GM18951 (cell line): ENCODE measurements around the gene RYR1.

Source experiments
- POLR2A ChIP-seq: IDR thresholded peaks from 4 replicates; pipeline ENCODE4 v1.6.1; 2011; ENCODE audit warnings: mild to moderate bottlenecking; ENCODE audit not compliant: insufficient read length, insufficient read depth; ENCODE audit errors: extremely low read depth
- in situ Hi-C: fragments of 300-500 bp; cut with MboI; formaldehyde crosslinking; loops from one replicate; pipeline ENCODE4 v1.12.0; 2022; ENCODE audit warnings: low sequenced_read_pairs, mixed read lengths, inconsistent platforms; ENCODE audit not compliant: unreplicated experiment

RYR1 gene

DNA sequence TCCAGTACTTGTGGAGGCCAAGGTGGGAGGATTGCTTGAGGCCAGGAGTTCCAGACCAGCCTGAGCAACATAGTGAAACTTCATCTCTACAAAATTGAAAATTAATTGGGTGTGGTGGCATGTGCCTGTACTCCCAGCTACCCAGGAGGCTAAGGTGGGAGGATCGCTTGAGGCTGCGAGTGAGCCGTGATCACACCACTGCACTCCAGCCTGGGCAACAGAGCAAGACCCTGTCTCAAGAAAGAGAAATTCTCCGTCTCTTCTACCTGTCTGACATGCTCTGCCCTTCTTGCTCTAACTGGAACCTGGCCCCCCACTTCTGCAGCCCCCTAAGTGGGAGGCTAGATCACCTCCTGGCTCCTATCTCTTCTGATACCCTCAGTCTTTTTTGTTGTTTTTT lies 192.9 kb downstream of the RYR1 start:
- in situ Hi-C loops, result no loop called here
- no peak for TF ChIP-seq POLR2A

DNA sequence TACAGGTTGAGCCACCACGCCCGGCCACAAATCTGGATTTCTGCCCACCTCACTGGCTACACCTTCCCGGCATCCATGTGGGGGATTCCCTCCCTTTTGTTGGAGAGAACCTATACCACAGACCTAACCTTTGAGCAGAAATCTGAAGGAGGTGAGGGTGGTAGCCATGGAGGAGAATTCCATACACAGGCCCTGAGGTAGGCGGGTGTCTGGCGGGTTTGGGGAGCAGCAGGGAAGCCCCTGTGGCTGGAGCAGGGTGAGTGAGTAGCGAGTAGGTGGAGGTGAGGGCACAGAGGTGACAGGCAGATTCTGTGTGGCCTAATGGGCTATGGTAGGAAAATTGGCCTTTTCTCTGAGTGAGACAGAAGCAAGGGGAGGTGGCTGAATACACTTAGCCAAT lies 196.1 kb downstream of the RYR1 start:
- TF ChIP-seq POLR2A, result no peak
- in situ Hi-C loops, result no loop called here

DNA sequence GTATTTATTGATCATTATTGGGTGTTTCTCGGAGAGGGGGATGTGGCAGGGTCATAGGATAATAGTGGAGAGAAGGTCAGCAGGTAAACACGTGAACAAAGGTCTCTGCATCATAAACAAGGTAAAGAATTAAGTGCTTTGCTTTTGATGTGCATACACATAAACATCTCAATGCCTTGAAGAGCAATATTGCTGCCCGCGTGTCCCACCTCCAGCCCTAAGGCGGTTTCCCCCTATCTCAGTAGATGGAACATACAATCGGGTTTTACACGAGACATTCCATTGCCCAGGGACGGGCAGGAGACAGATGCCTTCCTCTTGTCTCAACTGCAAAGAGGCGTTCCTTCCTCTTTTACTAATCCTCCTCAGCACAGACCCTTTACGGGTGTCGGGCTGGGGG lies 197.8 kb downstream of the RYR1 start:
- in situ Hi-C loops, result loop anchor here (5.0 kb wide), 1 partner anchor 84 kb away; no protein-coding TSS in a partner anchor

DNA sequence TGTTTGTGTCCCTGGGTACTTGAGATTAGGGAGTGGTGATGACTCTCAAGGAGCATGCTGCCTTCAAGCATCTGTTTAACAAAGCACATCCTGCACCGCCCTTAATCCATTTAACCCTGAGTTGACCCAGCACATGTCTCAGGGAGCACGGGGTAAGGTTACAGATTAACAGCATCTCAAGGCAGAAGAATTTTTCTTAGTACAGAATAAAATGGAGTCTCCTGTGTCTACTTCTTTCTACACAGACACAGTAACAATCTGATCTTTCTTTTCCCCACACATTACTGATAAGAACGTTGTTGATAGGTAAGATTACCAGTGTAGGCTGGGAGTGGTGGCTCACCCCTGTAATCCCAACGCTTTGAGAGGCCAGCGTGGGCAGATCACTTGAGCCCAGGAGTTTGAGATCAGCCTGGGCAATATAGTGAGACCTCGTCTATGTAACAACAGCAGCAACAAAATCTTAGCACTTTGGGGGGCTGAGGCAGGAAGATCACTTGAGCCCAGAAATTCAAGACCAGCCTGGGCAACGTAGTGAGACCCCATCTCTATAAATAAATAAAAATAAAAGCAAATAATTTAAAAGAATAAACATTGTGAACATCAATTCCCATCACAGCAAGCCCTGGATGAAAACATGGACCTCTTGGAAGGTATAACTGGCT lies 198.5 kb downstream of the RYR1 start:
- in situ Hi-C loops, result loop anchor here (5.0 kb wide), 1 partner anchor 85 kb away; no protein-coding TSS in a partner anchor

DNA sequence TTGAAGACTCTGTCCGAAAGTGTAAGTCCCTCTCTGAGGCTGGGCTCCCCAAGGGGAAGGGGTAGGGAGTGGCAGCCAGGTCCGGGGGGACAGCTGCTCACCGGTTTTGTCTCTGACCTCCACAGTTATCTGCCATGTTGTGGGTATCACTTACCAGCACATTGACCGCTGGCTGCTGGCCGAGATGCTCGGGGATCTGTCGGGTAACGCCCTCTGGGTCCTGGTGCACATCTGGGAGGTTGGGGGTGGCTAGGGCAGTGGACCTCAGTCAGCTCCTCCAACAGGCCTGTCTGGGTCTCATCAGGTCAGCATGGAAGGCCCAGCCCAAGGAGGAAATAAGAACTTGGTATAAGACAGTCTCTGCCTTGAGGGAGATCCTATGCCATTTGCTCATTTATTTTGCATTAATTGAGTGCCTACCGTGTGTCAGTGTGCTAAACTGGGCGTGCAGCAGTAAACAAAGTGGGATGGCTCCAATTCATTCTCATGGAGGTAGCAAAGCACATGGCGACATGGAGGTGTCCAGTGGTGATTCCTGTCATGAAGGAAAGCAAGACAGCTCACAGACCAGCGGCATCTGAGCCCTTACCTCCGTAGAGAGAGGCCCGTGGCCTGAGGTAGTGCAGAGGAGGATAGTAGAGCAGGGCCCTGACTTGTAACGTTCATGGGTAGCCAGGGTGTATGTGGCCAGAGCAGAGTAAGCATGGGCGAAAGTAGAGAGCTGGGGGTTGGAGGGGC lies 199.2 kb downstream of the RYR1 start:
- in situ Hi-C loops, result loop anchor here (5.0 kb wide), 1 partner anchor 85 kb away; no protein-coding TSS in a partner anchor
- no peak for TF ChIP-seq POLR2A

DNA sequence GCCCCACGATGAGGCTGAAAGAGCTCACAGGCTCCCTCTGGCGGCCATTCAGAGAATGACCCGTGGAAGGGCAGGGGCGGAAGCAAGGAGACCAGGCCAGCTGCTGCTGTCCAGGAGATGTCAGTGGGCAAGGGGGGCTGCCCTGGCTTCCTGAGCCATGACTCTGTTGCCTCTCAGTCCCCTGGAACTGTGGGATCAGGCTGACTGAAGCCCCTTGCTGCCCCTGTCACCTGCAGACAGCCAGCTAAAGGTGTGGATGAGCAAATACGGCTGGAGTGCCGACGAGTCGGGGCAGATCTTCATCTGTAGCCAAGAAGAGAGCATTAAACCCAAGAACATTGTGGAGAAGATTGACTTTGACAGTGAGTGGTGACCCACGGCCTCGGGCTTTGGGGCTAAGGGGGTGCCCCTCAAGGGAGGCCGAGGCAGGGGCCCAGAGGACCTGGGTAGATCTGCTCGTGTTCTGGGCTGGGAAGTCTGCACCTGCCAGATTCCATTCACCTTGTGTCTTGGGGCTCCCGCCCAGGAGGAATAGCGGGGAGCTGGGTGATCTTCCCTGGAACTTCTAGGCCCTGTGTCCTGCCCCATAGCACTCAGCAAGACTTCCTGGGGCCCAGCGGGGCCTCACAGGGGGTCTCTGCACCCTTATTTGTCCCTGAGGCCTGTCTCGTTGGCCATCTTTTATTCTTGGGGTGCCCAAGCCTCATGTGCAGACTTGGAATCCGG lies 201.4 kb downstream of the RYR1 start:
- in situ Hi-C loops, result loop anchor here (5.0 kb wide), 1 partner anchor 88 kb away; no protein-coding TSS in a partner anchor

DNA sequence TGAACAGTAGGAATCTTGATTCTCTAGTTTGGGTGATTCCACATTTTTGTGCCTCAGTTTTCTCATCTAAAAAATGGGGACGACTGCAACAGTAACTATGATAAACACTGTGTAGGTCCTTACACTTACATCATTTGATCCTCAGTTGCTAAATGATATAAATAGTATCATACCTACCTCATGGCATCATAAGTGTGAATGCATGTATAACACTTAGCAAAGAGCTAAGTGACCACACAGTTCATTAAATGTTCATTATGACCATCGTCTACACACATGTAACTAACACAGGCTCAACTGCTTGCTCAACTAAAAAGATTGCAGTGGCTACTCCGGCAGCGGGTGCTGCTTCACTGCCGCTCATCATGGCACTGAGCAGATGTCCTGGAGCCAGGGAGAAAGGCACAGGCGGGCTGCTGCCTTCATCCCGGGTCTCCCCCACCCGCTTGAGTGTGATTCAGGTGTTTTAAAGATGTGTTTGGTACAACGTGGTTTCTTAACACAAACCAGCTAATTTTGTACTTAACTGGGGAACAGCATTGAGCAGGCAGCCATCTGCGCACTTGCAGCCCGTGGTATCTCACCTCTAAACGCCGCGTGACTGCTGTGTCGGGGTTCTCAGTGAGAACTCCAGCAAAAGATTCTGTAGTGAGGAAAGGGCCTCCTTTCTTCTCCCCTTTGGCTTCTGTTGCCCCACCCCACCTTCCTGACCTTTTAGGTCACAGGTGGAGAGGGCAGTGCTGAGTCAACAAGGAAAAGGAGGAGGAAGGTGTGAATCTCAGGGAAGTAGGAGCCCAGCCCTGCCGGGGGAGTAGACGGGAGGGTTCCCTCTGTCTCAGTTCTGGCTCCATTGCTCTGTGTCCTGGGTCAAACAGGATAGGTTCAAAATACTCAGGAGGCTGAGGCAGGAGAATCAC lies 202.2 kb downstream of the RYR1 start:
- TF ChIP-seq POLR2A, result no peak
- in situ Hi-C loops, result no loop called here

More for the DNA sequence above, 201.4 kb downstream of the RYR1 start:
- peak; percentile 34 for TF ChIP-seq POLR2A
